Central memory CD8-positive, alpha-beta T cell (primary cell): ENCODE results near the gene PAX3.

Experiments used
- ATAC-seq: fragments of 150-1000 bp; cut with Tn5 transposase; replicated peaks from 2 replicates; pipeline ENCODE4 v1.10.0; 2022; ENCODE audit warnings: mild to moderate bottlenecking, moderate FRiP score, moderate number of reproducible peaks; ENCODE audit not compliant: poor library complexity, severe bottlenecking; ENCODE audit errors: extremely low read depth
- DNase-seq, 2 donors: peaks; one replicate each; pipeline ENCODE4 v3.0.0; 2021; ENCODE audit warnings: low spot score in 2 of 2
- H3K27ac Mint-ChIP-seq: one replicate; pipeline ENCODE4 v1.8.0; 2022; ENCODE audit warnings: low read depth, mild to moderate bottlenecking, moderate library complexity, mixed read lengths
- H3K27me3 Mint-ChIP-seq: one replicate; pipeline ENCODE4 v1.8.0; 2022; ENCODE audit warnings: mixed read lengths
- H3K36me3 Mint-ChIP-seq: one replicate; pipeline ENCODE4 v1.8.0; 2022; ENCODE audit warnings: mild to moderate bottlenecking, moderate library complexity, mixed read lengths; ENCODE audit not compliant: insufficient read depth
- H3K4me1 Mint-ChIP-seq: one replicate; pipeline ENCODE4 v1.8.0; 2022; ENCODE audit warnings: mixed read lengths
- H3K4me3 Mint-ChIP-seq: one replicate; pipeline ENCODE4 v1.8.0; 2022; ENCODE audit warnings: mild to moderate bottlenecking, moderate library complexity, mixed read lengths
- H3K9me3 Mint-ChIP-seq: one replicate; pipeline ENCODE4 v1.8.0; 2022; ENCODE audit warnings: mixed read lengths

The PAX3 gene

GRCh38 chr2:222264791-222265320 lies 33.9 kb downstream of the PAX3 start:
- Mint-ChIP-seq H3K36me3 (no peaks in the 10 kb centered on the region), H3K4me3 (no peak overlapping the region), H3K27me3 (peaks cover 17% of the 10 kb centered on the region), H3K9me3 (no peaks in the 10 kb centered on the region), H3K4me1 (no peaks in the 10 kb centered on the region), H3K27ac (no peak overlapping the region)
- ATAC-seq (no peak), DNase-seq (no peak)

- DNase-seq (no peak), ATAC-seq (no peak)
- H3K4me1 Mint-ChIP-seq, result no peaks in the 10 kb centered on the region
- H3K9me3 Mint-ChIP-seq, result no peaks in the 10 kb centered on the region
- peaks cover 42% of the 10 kb centered on the region for H3K27me3 Mint-ChIP-seq
- H3K27ac Mint-ChIP-seq, result no peak overlapping the region
- no peaks in the 10 kb centered on the region for H3K36me3 Mint-ChIP-seq
- no peak overlapping the region for H3K4me3 Mint-ChIP-seq
Observed at GRCh38 chr2:222261504-222261903, 37.3 kb downstream of the PAX3 start.

GRCh38 chr2:222257645-222258044 lies 41.2 kb downstream of the PAX3 start:
- DNase-seq, result no peak
- no peaks in the 10 kb centered on the region for H3K9me3 Mint-ChIP-seq
- no peak overlapping the region for H3K27ac Mint-ChIP-seq
- no peak for ATAC-seq
- H3K4me3 Mint-ChIP-seq, result no peak overlapping the region
- H3K36me3 Mint-ChIP-seq, result no peaks in the 10 kb centered on the region
- peaks cover 40% of the 10 kb centered on the region for H3K27me3 Mint-ChIP-seq
- H3K4me1 Mint-ChIP-seq, result no peaks in the 10 kb centered on the region

GRCh38 chr2:222256250-222256649 lies 42.5 kb downstream of the PAX3 start:
- DNase-seq, result no peak
- Mint-ChIP-seq H3K27me3 (peaks cover 32% of the 10 kb centered on the region), H3K4me3 (no peak overlapping the region), H3K9me3 (no peaks in the 10 kb centered on the region), H3K27ac (no peak overlapping the region), H3K4me1 (no peaks in the 10 kb centered on the region), H3K36me3 (no peaks in the 10 kb centered on the region)
- ATAC-seq, result no peak

GRCh38 chr2:222255090-222255489 lies 43.7 kb downstream of the PAX3 start:
- Mint-ChIP-seq H3K27me3 (peaks cover 32% of the 10 kb centered on the region), H3K4me3 (no peak overlapping the region), H3K27ac (no peak overlapping the region), H3K4me1 (no peaks in the 10 kb centered on the region), H3K9me3 (no peaks in the 10 kb centered on the region), H3K36me3 (no peaks in the 10 kb centered on the region)
- DNase-seq (no peak), ATAC-seq (no peak)

GRCh38 chr2:222250313-222250712 lies 48.5 kb downstream of the PAX3 start:
- peaks cover 2% of the 10 kb centered on the region for H3K36me3 Mint-ChIP-seq
- H3K4me1 Mint-ChIP-seq, result no peaks in the 10 kb centered on the region
- no peak overlapping the region for H3K4me3 Mint-ChIP-seq
- H3K9me3 Mint-ChIP-seq, result peaks cover 9% of the 10 kb centered on the region
- peaks cover 12% of the 10 kb centered on the region for H3K27me3 Mint-ChIP-seq
- no peak for DNase-seq
- no peak for ATAC-seq
- no peak overlapping the region for H3K27ac Mint-ChIP-seq

GRCh38 chr2:222249444-222249843 lies 49.4 kb downstream of the PAX3 start:
- H3K36me3 Mint-ChIP-seq, result peaks cover 2% of the 10 kb centered on the region
- peaks cover 20% of the 10 kb centered on the region for H3K27me3 Mint-ChIP-seq
- no peaks in the 10 kb centered on the region for H3K4me1 Mint-ChIP-seq
- ATAC-seq (no peak), DNase-seq (no peak)
- H3K9me3 Mint-ChIP-seq, result peaks cover 11% of the 10 kb centered on the region
- H3K27ac Mint-ChIP-seq, result no peak overlapping the region
- no peak overlapping the region for H3K4me3 Mint-ChIP-seq

- Mint-ChIP-seq H3K27ac (no peak overlapping the region), H3K9me3 (peaks cover 11% of the 10 kb centered on the region), H3K36me3 (peaks cover 2% of the 10 kb centered on the region), H3K27me3 (peaks cover 27% of the 10 kb centered on the region), H3K4me1 (no peaks in the 10 kb centered on the region), H3K4me3 (no peak overlapping the region)
- no peak for ATAC-seq
- DNase-seq, result no peak
Observed at GRCh38 chr2:222248818-222249217, 50.0 kb downstream of the PAX3 start.

GRCh38 chr2:222248256-222248655 lies 50.5 kb downstream of the PAX3 start:
- no peak for DNase-seq
- Mint-ChIP-seq H3K36me3 (peaks cover 2% of the 10 kb centered on the region), H3K27ac (no peak overlapping the region), H3K27me3 (peaks cover 32% of the 10 kb centered on the region), H3K9me3 (peaks cover 11% of the 10 kb centered on the region), H3K4me3 (no peak overlapping the region), H3K4me1 (no peaks in the 10 kb centered on the region)
- ATAC-seq, result no peak

GRCh38 chr2:222242532-222242931 lies 56.3 kb downstream of the PAX3 start:
- ATAC-seq, result no peak

GRCh38 chr2:222241128-222241870 lies 57.5 kb downstream of the PAX3 start:
- H3K4me3 Mint-ChIP-seq, result no peak overlapping the region
- H3K27ac Mint-ChIP-seq, result no peak overlapping the region
- peaks cover 47% of the 10 kb centered on the region for H3K27me3 Mint-ChIP-seq
- H3K36me3 Mint-ChIP-seq, result peaks cover 1% of the 10 kb centered on the region
- ATAC-seq (no peak), DNase-seq (no peak)
- peaks cover 5% of the 10 kb centered on the region for H3K9me3 Mint-ChIP-seq
- H3K4me1 Mint-ChIP-seq, result no peaks in the 10 kb centered on the region

More at GRCh38 chr2:222242532-222242931, 56.3 kb downstream of the PAX3 start:
- no peaks in the 10 kb centered on the region for H3K4me1 Mint-ChIP-seq
- no peak overlapping the region for H3K27ac Mint-ChIP-seq
- H3K27me3 Mint-ChIP-seq, result peaks cover 47% of the 10 kb centered on the region
- peaks cover 1% of the 10 kb centered on the region for H3K36me3 Mint-ChIP-seq
- H3K4me3 Mint-ChIP-seq, result no peak overlapping the region
- H3K9me3 Mint-ChIP-seq, result peaks cover 5% of the 10 kb centered on the region
- DNase-seq, result no peak

- DNase-seq, result no peak
- no peaks in the 10 kb centered on the region for H3K4me1 Mint-ChIP-seq
- peaks cover 47% of the 10 kb centered on the region for H3K27me3 Mint-ChIP-seq
- no peak overlapping the region for H3K4me3 Mint-ChIP-seq
- H3K36me3 Mint-ChIP-seq, result peaks cover 1% of the 10 kb centered on the region
- no peak overlapping the region for H3K27ac Mint-ChIP-seq
- peaks cover 5% of the 10 kb centered on the region for H3K9me3 Mint-ChIP-seq
- ATAC-seq, result no peak
Observed at GRCh38 chr2:222240676-222241049, 58.1 kb downstream of the PAX3 start.

- no peaks in the 10 kb centered on the region for H3K9me3 Mint-ChIP-seq
- no peak for ATAC-seq
- peaks cover 44% of the 10 kb centered on the region for H3K27me3 Mint-ChIP-seq
Observed at GRCh38 chr2:222239945-222240675, 58.7 kb downstream of the PAX3 start.

More at GRCh38 chr2:222239945-222240675, 58.7 kb downstream of the PAX3 start:
- peaks cover 1% of the 10 kb centered on the region for H3K36me3 Mint-ChIP-seq
- H3K4me1 Mint-ChIP-seq, result no peaks in the 10 kb centered on the region
- no peak overlapping the region for H3K27ac Mint-ChIP-seq
- DNase-seq, result no peak
- H3K4me3 Mint-ChIP-seq, result no peak overlapping the region
